ENCODE measurements around the gene CREB3L4. TPM values are rescaled to one million over a fixed set of nuclear protein-coding genes. Genes with fewer than 3 reads are reported as not detected.

Gene CREB3L4
- total and polyA plus RNA-seq, 2 of the 13 experiments (the other 11 are each of a cell fraction or from before 2014, with no cell fraction given), result 9.9 to 18.7 TPM

GRCh38 chr1:153990468-153991150 lies 22.9 kb downstream of the CREB3L4 start, which contains the start of gene RPS27 (continued):
- TF ChIP-seq ZSCAN20 (CRISPR knock-in tag; IDR thresholded peaks at IDR 0.05; ENCODE audit: borderline replicate concordance) (no peak), IRF2 (CRISPR knock-in tag; IDR thresholded peaks at IDR 0.05) (peak; percentile 94), KLF16 (CRISPR knock-in tag; IDR thresholded peaks at IDR 0.05) (peak in 1 of 2 experiments; percentile 95; a peak in 2 of 4 replicates), SNAI1 (CRISPR knock-in tag; IDR thresholded peaks at IDR 0.05; ENCODE audit: borderline replicate concordance) (no peak), MEIS1 (CRISPR knock-in tag; IDR thresholded peaks at IDR 0.05; ENCODE audit: borderline replicate concordance) (peak; percentile 84), PHF20 (CRISPR knock-in tag; IDR thresholded peaks at IDR 0.05) (peak; percentile 90), NFE2L1 (CRISPR knock-in tag; IDR thresholded peaks at IDR 0.05; ENCODE audit: borderline replicate concordance) (no peak), HOXA5 (CRISPR knock-in tag; IDR thresholded peaks at IDR 0.05) (peak; percentile 89; the same call in 1 of the 2 replicates), ZNF430 (CRISPR knock-in tag; IDR thresholded peaks at IDR 0.05) (peak; percentile 68; the same call in 1 of the 2 replicates), ZNF251 (CRISPR knock-in tag; IDR thresholded peaks at IDR 0.05) (0 out of 2 replicates have a peak, but pooled peaks have one; percentile 71), PAX8 (CRISPR knock-in tag; IDR thresholded peaks at IDR 0.05; ENCODE audit: borderline replicate concordance) (0 out of 2 replicates have a peak, but pooled peaks have one; percentile 68), PLSCR1 (CRISPR knock-in tag; IDR thresholded peaks at IDR 0.05; ENCODE audit: borderline replicate concordance) (no peak), TOE1 (CRISPR knock-in tag; IDR thresholded peaks at IDR 0.05) (no peak), U2AF2 (IDR thresholded peaks at IDR 0.05; ENCODE audit: low read depth, low read length) (no peak), MED1 (CRISPR knock-in tag; IDR thresholded peaks at IDR 0.05) (peak; percentile 80), ZMAT3 (CRISPR knock-in tag; conservative IDR thresholded peaks at IDR 0.05) (peak; percentile 69; the same call in 1 of the 2 replicates), ZBTB39 (CRISPR knock-in tag; IDR thresholded peaks at IDR 0.05) (no peak), HNF4A (CRISPR knock-in tag; IDR thresholded peaks at IDR 0.05) (0 out of 2 replicates have a peak, but pooled peaks have one; percentile 11), BCL3 (CRISPR knock-in tag; IDR thresholded peaks at IDR 0.05) (peak; percentile 35; the same call in 1 of the 2 replicates), ZBTB34 (CRISPR knock-in tag; IDR thresholded peaks at IDR 0.05) (no peak), XBP1 (CRISPR knock-in tag; IDR thresholded peaks at IDR 0.05) (no peak), CCDC6 (CRISPR knock-in tag; IDR thresholded peaks at IDR 0.05) (peak; percentile 71), ZNF740 (CRISPR knock-in tag; IDR thresholded peaks at IDR 0.05) (no peak), ZNF432 (CRISPR knock-in tag; IDR thresholded peaks at IDR 0.05; ENCODE audit: borderline replicate concordance) (no peak)

All from HepG2 (cell line).